DMS153 treated with DMSO at 0.1 percent for 48 hours (cell line): ENCODE data around the gene SUCLA2.
A peak's percentile ranks its signal among the peaks of the same experiment; 100 is the strongest.
"Not testable (repeated sequence)": the region's sequence is repeated elsewhere in the genome, so short reads cannot be mapped to it uniquely, and the experiment has no call there.

Experiments used
- DNase-seq: peaks from one replicate; lab custom pipeline; 2025; ENCODE audit not compliant: unreplicated experiment; lab: John Stamatoyannopoulos, UW

The SUCLA2 gene

DNA sequence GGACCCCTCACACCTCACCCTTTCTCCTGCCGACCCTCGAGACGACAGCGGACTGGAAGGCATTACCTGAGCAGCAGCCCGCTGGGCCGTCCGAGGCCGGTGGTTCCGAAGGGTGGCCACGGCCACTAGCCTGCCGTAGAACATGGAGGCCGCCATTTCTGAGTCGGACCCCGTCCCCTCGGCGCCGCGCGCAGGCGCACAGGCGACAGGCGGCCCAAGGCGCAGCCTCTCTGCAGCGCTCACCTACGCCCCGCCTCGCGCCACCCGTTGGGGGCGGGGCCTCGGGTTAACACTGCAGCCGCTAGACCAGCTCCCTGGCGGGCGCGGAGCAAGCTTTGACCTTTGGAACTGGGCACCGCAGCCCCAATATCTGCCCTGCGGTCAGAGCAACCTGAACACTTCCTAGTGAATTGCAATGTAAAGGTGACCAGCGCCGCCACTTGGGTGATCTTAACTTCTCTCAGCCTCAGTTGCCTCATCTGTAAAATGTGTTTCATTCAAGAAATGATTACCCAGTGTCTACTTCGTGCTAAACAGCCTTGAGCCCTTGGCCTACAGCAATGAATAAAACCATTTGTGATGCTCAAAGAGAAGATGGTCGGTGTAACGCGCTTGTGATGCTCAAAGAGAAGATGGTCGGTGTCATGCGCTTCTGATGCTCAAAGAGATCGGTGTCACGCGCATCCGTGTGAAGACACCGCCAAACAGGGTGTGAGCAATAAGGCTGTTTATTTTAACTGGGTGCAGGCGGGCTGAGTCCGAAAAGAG, at the start of gene SUCLA2:
SUCLA2 (minus strand) TSS at position 160 of the 768 bp plus-strand sequence; CDS start at position 156, 4 bp downstream.
- peak; percentile 69 for DNase-seq

DNA sequence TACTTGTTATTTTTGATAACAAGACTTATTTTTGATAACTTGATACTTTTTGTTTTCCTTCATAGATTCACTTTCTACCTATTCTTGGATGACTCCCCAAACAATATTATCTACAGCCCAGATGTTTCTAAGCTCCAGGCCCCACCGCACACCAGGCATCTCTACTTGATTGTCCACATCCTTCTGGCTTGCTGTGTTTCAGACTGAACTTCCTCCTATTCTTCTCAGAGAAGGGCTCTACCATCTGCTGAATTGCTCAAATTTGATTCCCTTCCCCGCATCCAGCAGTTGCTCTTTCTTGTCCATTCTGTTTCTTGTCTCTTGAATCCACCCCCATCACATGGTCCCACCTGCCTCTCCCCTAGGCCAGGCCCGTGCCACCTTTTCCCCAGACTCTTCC, 49.5 kb upstream of the SUCLA2 start:
- DNase-seq = no peak

DNA sequence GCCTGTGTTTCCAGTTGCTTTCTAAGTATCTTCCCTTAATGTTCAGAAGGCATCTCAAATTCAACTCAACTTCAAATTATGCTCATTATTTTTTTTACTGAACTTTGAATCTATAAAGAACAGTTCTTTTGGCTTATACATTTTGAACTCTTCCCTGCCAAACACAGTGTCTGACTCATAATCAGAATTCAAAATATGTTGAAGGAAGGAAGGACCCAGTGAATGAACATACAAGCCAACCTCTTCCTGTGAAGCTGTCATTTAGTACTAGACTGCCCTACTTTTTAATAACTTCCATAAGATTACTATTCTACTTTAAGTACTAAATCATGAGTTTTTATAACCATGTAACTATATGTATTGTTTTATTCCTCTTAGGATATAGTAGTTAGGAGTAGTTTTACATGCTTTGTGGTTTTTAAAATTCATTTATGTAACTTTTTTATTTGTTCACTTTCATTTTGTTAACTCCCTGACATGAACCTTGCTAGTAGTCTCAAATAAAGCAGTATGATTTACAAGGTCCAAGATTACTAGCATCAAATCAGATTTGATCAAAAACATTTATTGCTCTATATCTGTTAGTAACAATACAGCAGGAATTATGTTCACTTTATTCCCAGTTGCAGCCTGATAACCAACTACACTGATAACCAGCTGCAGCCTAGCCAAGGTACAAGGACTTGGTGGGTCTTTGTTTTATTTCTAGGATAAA, 42.9 kb upstream of the SUCLA2 start:
- no peak for DNase-seq

DNA sequence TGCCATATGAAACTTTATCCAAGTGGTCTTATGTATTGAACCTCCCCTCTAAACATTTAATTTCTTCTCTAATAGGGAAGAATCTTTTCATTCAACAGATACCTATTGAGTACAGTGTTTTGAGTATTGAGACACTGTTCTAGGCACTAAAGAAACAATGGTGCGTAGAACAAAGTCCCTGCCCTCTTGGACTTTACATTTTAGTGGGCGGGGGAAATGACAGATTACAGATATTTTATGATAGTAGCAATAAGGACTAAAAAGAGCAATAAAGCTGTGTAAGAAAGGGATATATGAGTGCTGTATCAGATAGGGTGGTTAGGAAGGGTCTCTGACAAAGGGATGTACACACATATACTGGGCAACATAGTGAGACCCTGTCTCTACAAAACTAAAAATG, 41.8 kb upstream of the SUCLA2 start:
- no peak for DNase-seq

DNA sequence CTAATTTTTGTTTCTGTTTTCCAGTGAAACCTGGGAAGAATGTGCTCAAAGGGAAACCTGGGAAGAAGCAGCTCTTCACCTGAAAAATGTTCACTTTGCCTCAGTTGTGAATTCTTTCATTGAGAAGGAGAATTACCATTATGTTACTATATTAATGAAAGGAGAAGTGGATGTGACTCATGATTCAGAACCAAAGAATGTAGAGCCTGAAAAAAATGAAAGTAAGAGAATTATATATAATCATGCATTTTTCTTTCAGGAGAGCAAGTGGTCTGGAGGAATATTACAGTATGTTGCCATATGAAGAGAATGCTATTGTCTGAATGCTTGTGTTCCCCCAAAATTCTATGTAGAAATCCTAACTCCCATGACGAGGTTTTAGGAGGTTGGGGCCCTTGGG, 39.8 kb upstream of the SUCLA2 start:
- no peak for DNase-seq

- DNase-seq = no peak
These were observed 39.0 kb upstream of the SUCLA2 start for GRCh38 chr13:48040049-48040448.

DNA sequence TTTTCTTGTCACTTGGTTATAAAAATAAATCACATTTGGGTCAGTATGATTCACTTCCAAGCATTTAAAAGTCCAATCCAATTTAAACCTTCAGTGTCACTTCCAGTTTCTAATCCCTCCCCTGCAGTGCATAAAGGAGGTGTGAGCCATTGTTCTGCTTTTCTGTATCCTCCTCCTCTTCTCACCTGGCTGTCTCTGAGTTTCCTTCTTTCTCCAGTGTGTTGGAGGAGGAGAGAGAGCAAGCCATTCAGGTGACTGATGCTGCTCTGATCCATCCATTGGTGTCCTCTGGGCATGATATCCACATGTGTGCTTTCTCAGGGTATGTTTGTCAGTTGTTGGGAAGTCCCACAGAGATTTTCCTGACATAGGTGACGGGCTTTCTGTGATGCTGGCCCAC, 37.7 kb upstream of the SUCLA2 start:
- no peak for DNase-seq

DNA sequence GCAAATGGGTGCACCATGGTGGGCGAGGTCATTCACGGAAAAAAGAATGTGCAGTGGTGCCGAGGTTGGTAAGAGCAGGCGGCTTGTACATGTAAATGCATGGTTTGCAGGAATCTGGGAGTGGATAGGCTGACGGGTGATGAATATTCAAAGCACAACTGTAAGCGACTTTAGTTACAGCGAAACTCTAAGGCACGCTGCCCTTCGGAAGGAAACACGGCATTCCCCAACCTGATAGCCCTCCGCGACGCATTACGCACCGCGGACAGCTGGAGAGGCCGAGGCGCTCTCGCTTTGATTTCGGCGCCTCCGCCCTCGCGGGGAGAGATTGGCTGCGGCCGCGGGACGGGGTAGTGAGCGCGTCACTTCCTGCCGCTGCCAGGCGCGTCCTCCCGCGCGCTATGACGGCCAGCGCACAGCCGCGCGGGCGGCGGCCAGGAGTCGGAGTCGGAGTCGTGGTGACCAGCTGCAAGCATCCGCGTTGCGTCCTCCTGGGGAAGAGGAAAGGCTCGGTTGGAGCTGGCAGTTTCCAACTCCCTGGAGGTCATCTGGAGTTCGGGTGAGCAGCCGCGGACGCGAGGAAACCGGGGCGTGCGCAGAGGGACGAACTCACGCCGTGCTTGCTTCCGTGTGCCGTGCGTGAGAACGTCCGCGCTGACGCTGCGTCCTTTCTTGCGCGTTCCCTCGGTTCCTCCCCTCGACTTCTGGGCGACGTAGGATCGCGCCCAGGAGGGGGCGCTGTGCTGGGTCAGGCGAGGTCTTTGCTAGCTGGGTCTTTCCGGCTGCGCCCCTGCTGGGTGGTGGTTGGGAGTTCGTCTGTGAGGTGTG, 36.5 kb upstream of the SUCLA2 start, which contains the start of gene NUDT15:
NUDT15 (plus strand) TSS at position 381 of the 828 bp plus-strand sequence; CDS start at position 402, 21 bp downstream.
- DNase-seq = peak; percentile 90

DNA sequence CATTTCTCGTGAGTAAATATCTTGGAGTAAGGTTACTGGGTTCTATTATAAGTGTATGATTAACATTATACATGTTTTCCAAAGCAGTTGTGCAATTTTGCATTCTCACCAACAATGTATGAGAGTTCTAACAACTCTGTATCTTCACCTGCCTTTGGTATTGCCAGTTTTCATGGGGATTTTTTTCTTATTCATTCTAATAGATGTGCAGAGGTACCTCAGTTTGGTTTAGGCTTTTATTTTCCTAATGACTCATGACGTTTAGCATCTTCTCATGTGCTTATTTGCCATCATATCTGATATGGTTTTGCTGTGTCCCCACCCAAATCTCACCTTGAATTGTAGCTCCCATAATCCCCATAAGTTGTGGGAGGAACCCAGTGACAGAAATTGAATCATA, 28.8 kb upstream of the SUCLA2 start:
- no peak for DNase-seq

DNA sequence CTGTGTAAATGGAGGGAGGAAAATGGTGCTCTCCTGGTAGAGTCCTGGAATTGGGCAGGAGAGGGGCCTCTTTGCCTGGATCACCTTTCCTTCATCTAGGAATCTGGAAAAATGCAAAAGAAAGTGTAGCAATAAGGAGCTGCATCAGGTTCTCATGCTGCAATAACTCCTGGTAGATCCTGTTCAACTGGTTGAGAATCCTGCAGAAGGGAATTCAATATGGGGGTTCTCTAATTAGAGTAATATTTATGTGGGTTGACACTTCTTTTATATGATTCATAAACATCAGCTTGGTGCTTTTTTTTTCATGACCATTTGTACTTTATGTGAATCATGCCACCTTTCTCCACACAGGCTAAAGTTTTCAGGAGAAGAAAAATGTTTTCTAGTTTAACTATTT, 27.0 kb upstream of the SUCLA2 start:
- DNase-seq = no peak

DNA sequence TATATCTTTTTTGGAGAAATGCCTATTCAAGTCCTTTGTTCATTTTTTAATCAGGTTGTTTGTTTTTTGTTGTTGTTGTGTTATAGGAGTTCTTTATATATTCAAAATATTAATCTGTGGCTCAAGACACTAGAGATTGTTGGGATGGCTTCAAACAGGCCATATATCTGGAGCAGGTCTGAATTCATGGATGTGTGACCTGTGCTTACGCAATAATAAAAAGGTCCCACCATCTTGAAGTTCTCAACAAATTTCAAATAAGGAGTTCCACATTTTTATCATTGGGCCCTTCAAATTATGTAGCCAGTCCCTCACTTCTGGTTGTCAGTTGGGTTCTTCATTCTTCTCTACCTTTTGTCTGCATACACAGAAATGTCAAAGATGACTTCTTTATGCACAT, 18.7 kb upstream of the SUCLA2 start:
- DNase-seq = no peak

DNA sequence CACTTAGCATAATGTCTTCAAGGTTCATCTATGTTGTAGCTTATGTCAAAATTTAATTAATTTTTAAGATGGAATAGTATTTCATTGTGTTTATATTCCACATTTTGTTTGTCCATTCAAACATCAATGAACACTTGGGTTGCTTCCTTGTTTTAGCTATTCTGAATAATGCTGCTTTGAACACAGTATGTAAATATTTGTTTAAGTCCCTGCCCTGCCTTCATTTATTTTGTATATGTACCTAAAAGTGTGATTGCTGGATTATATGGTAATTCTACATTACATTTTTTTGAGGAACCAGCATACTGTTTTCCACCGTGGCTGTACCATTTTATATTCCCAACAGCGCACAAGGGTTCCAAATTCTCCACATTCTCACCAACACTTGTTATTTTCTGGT, 17.6 kb upstream of the SUCLA2 start:
- no peak for DNase-seq

GRCh38 chr13:48014359-48014758, 13.3 kb upstream of the SUCLA2 start:
- DNase-seq = no peak

DNA sequence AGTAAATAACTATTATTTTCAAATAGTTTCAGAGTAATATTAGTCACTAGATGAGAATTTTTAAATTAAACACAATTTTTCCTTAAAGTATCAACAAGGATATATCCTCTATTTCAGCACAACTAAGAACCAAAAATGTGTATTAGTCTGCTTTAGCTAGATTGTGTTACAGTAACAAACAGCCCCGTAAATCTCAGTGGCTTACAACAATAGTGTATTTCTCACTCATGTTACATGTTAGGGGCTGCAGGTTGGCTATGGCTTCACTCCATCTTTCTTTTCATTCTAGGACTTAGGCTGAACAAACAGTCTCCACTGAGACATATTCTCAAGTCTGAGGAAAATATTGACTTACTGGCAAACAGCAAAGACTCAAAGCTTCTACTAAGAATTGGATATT, 11.6 kb upstream of the SUCLA2 start:
- no peak for DNase-seq

- DNase-seq = no peak
These were observed 9.6 kb upstream of the SUCLA2 start for GRCh38 chr13:48010698-48011097.

- DNase-seq = no peak
These were observed 8.2 kb upstream of the SUCLA2 start for GRCh38 chr13:48009284-48009683.

DNA sequence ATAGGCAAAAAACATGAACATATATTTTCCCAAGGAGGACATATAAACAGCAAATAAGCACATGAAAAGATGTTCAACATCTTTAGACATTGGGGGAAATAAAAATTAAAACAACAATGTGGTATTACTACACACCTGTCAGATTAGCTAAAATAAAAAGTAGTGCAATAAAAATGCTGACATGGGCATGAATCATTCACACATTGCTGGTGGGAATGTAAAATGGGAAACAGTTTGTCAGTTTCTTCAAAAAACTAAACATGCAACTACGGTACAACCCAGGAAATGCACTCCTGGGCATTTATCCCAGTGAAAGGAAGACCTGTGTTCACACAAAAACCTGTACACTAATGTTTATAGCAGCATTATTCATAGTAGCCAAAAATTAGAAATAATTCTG, 5.3 kb upstream of the SUCLA2 start:
- no peak for DNase-seq

DNA sequence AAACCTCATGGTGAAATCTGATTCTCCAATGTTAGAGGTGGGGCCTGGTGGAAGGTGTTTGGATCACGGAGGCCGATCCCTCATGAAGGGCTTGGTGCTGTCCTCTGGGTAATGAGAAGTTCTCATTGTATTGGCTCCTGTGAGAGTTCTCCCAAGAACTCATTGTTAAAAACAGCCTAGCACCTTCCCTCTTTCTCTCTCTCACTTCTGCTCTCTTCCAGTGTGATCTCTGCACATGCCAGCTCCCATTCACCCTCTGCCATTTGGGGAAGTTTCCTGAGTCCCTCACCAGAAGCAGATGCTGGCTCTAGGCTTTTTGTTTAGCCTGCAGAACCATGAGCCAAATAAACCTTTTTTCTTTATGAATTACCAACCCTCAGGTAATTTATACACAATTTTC, 3.1 kb upstream of the SUCLA2 start:
- no peak for DNase-seq

GRCh38 chr13:48001999-48002398, 926 bp upstream of the SUCLA2 start:
- not testable (repeated sequence) for DNase-seq

DNA sequence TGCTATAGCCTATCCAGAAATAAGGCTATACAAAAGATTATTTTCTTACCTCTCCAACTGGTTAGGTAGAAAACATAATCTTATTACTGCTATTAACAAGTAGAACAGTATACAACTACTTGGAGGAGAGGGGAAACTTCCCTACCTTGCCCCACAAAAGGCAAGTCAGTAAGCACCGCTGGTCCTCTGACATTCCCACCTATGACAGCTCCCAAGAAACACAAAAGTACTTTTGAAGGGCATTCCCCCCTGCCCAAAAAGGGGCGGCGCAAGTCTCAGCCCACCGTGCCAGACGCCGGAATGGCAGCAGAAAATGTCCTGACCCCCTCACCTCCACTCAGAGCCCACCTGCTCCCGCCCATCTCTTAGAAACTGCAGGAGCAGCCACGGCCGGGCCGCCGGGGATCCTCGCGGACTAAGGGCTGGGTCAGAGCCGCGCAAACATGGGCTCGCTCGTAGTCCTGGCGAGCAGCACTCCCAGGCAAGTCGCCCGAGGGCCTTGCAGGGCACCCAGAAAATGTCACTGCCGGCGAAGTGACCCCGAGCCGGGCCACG, 437 bp downstream of the SUCLA2 start:
- no peak for DNase-seq

DNA sequence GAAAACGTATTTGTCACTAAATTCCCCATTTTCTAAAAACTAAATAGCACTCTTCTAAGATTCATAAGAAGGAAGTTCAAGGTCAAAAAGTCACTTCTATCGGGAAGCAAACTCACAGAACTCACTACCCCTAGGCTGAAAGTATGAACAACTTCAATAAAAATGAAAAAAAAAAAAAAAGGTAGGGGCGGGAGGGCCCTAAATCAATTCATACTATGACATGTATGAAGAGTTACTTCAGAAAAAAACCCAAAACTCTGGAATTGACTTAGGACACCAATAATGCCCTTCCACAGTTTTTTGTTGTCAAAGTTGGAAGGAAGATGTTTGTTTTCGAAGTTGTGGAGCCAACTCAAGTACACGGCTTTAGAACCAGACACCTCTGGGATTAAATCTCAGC, 1.1 kb downstream of the SUCLA2 start:
- no peak for DNase-seq
